GM12878 (cell line): ENCODE measurements around the gene EFTUD2.

ENCODE experiments used
- NRF1 ChIP-seq: conservative IDR thresholded peaks from 2 replicates; pipeline ENCODE4 v1.6.1; 2011; ENCODE audit warnings: mild to moderate bottlenecking, low read depth, low read length, improper control_type of control experiment
- RAD21 ChIP-seq: IDR thresholded peaks from 2 replicates; pipeline ENCODE4 v1.6.1; 2011; ENCODE audit warnings: mild to moderate bottlenecking, low read depth, low read length, moderate library complexity; ENCODE audit not compliant: insufficient read depth
- TAF1 ChIP-seq: IDR thresholded peaks from 2 replicates; pipeline ENCODE4 v1.6.1; 2011; ENCODE audit warnings: mild to moderate bottlenecking, low read depth, low read length, borderline replicate concordance
- TF ChIP-seq, protein P1 (sequence below): fragments of 450-650 bp; formaldehyde crosslinking; IDR thresholded peaks from 2 replicates; pipeline ENCODE4 v1.4.0; 2020; ENCODE audit warnings: mild to moderate bottlenecking, moderate library complexity
- TF ChIP-seq, protein P2 (sequence below), 3 experiments: IDR thresholded peaks in 2 of 3; conservative IDR thresholded peaks in 1 of 3; 2 replicates each; pipeline ENCODE4 v1.5.1; 2011; ENCODE audit warnings: low read depth in 3 of 3, low read length in 3 of 3, mild to moderate bottlenecking in 3 of 3, control low read depth in 2 of 3, moderate library complexity in 2 of 3, inconsistent platforms in 1 of 3, mixed read lengths in 1 of 3; ENCODE audit not compliant: control insufficient read depth in 2 of 3, insufficient read depth in 1 of 3; ENCODE audit errors: extremely low read depth in 1 of 3

DNA sequence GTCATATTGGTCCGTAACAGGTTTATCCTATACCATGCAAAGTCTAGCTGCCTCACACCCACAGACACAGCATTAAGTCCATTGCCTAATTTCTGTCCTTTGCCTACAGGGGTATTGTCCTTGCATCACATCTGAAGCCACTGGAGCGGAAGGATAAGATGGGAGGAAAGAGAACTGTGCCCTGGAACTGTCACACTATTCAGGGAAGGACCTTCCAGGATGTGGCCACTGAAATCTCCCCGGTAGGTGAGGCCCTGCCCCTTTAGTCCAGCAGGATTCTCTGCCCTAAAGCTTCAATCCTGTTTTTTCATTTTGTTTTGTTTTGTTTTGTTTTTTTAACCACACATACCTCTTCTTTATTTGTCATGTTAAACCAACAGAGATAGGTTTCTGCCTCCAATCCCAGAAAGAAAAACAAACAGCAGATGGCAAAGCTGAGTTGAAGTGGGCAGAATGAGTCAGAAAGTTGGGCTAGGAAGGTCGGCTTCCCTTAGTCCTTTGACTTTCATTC, 2.2 kb upstream of the EFTUD2 start:
- TF ChIP-seq TAF1 (no peak), RAD21 (no peak), NRF1 (no peak)
- TF ChIP-seq, protein P1, sequence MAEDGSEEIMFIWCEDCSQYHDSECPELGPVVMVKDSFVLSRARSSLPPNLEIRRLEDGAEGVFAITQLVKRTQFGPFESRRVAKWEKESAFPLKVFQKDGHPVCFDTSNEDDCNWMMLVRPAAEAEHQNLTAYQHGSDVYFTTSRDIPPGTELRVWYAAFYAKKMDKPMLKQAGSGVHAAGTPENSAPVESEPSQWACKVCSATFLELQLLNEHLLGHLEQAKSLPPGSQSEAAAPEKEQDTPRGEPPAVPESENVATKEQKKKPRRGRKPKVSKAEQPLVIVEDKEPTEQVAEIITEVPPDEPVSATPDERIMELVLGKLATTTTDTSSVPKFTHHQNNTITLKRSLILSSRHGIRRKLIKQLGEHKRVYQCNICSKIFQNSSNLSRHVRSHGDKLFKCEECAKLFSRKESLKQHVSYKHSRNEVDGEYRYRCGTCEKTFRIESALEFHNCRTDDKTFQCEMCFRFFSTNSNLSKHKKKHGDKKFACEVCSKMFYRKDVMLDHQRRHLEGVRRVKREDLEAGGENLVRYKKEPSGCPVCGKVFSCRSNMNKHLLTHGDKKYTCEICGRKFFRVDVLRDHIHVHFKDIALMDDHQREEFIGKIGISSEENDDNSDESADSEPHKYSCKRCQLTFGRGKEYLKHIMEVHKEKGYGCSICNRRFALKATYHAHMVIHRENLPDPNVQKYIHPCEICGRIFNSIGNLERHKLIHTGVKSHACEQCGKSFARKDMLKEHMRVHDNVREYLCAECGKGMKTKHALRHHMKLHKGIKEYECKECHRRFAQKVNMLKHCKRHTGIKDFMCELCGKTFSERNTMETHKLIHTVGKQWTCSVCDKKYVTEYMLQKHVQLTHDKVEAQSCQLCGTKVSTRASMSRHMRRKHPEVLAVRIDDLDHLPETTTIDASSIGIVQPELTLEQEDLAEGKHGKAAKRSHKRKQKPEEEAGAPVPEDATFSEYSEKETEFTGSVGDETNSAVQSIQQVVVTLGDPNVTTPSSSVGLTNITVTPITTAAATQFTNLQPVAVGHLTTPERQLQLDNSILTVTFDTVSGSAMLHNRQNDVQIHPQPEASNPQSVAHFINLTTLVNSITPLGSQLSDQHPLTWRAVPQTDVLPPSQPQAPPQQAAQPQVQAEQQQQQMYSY (CRISPR knock-in tag), result no peak
- TF ChIP-seq, protein P2, sequence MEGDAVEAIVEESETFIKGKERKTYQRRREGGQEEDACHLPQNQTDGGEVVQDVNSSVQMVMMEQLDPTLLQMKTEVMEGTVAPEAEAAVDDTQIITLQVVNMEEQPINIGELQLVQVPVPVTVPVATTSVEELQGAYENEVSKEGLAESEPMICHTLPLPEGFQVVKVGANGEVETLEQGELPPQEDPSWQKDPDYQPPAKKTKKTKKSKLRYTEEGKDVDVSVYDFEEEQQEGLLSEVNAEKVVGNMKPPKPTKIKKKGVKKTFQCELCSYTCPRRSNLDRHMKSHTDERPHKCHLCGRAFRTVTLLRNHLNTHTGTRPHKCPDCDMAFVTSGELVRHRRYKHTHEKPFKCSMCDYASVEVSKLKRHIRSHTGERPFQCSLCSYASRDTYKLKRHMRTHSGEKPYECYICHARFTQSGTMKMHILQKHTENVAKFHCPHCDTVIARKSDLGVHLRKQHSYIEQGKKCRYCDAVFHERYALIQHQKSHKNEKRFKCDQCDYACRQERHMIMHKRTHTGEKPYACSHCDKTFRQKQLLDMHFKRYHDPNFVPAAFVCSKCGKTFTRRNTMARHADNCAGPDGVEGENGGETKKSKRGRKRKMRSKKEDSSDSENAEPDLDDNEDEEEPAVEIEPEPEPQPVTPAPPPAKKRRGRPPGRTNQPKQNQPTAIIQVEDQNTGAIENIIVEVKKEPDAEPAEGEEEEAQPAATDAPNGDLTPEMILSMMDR (IDR thresholded peaks at IDR 0.05 in 2 of 3, conservative IDR thresholded peaks at IDR 0.05 in 1 of 3; ENCODE audit: control insufficient read depth in 2 of 3, extremely low read depth in 1 of 3, insufficient read depth in 1 of 3, low read depth in 3 of 3, low read length in 3 of 3), result no peak
